ENCODE data around the gene SPTLC3.

SPTLC3 gene

GRCh38 chr20:13008761-13009681 is at the start of gene SPTLC3:
Gene SPTLC3, plus strand, starts transcription at chr20:13008972. Its CDS starts 296 bp downstream, at chr20:13009268.
- peak within 1 kb of the TSS; percentile 39 for H3K4me3 ChIP-seq (ENCODE audit: low read length)
- peak; percentile 18 for TF ChIP-seq CTCF (conservative IDR thresholded peaks at IDR 0.05; ENCODE audit: low read depth, low read length)
- no peak for DNase-seq (ENCODE audit: low read depth)

- no peak for TF ChIP-seq CTCF (conservative IDR thresholded peaks at IDR 0.05; ENCODE audit: low read depth, low read length)
- DNase-seq (ENCODE audit: low read depth): no peak
- no peak overlapping the region for H3K4me3 ChIP-seq (ENCODE audit: low read length)
These were observed 47.0 kb upstream of the SPTLC3 start for GRCh38 chr20:12961725-12962124.

- no peak for TF ChIP-seq CTCF (conservative IDR thresholded peaks at IDR 0.05; ENCODE audit: low read depth, low read length)
- DNase-seq (ENCODE audit: low read depth): no peak
- H3K4me3 ChIP-seq (ENCODE audit: low read length): no peak overlapping the region
These were observed 45.9 kb upstream of the SPTLC3 start for GRCh38 chr20:12962895-12963294.

GRCh38 chr20:12963416-12963815 is 45.4 kb upstream of the SPTLC3 start:
- no peak for DNase-seq (ENCODE audit: low read depth)
- TF ChIP-seq CTCF (conservative IDR thresholded peaks at IDR 0.05; ENCODE audit: low read depth, low read length): no peak
- no peak overlapping the region for H3K4me3 ChIP-seq (ENCODE audit: low read length)

- H3K4me3 ChIP-seq (ENCODE audit: low read length): no peak overlapping the region
- no peak for DNase-seq (ENCODE audit: low read depth)
- no peak for TF ChIP-seq CTCF (conservative IDR thresholded peaks at IDR 0.05; ENCODE audit: low read depth, low read length)
These were observed 43.4 kb upstream of the SPTLC3 start for GRCh38 chr20:12965212-12965869.

GRCh38 chr20:12965870-12966251 is 42.9 kb upstream of the SPTLC3 start:
- DNase-seq (ENCODE audit: low read depth): no peak
- TF ChIP-seq CTCF (conservative IDR thresholded peaks at IDR 0.05; ENCODE audit: low read depth, low read length): no peak
- H3K4me3 ChIP-seq (ENCODE audit: low read length): no peak overlapping the region

Measured in retinal pigment epithelial cell (primary cell).